VCaP (cell line): ENCODE results near the gene AMOT.

ENCODE experiments used
- H3K27ac ChIP-seq: fragments of 450-650 bp; 2 replicates; pipeline ENCODE4 v1.5.1; 2017
- CTCF ChIP-seq: fragments of 450-650 bp; conservative IDR thresholded peaks from 2 replicates; pipeline ENCODE4 v1.5.1; 2017; ENCODE audit warnings: mild to moderate bottlenecking, moderate library complexity

The AMOT gene, protein sequence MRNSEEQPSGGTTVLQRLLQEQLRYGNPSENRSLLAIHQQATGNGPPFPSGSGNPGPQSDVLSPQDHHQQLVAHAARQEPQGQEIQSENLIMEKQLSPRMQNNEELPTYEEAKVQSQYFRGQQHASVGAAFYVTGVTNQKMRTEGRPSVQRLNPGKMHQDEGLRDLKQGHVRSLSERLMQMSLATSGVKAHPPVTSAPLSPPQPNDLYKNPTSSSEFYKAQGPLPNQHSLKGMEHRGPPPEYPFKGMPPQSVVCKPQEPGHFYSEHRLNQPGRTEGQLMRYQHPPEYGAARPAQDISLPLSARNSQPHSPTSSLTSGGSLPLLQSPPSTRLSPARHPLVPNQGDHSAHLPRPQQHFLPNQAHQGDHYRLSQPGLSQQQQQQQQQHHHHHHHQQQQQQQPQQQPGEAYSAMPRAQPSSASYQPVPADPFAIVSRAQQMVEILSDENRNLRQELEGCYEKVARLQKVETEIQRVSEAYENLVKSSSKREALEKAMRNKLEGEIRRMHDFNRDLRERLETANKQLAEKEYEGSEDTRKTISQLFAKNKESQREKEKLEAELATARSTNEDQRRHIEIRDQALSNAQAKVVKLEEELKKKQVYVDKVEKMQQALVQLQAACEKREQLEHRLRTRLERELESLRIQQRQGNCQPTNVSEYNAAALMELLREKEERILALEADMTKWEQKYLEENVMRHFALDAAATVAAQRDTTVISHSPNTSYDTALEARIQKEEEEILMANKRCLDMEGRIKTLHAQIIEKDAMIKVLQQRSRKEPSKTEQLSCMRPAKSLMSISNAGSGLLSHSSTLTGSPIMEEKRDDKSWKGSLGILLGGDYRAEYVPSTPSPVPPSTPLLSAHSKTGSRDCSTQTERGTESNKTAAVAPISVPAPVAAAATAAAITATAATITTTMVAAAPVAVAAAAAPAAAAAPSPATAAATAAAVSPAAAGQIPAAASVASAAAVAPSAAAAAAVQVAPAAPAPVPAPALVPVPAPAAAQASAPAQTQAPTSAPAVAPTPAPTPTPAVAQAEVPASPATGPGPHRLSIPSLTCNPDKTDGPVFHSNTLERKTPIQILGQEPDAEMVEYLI

GRCh38 chrX:112840382-112841113, at the start of gene AMOT:
Gene AMOT, minus strand, starts transcription at chrX:112840831. Its CDS starts 17,705 bp downstream, at chrX:112823126.
- TF ChIP-seq CTCF, result no peak
- H3K27ac ChIP-seq, result peak within 1 kb of the TSS; percentile 20

DNA sequence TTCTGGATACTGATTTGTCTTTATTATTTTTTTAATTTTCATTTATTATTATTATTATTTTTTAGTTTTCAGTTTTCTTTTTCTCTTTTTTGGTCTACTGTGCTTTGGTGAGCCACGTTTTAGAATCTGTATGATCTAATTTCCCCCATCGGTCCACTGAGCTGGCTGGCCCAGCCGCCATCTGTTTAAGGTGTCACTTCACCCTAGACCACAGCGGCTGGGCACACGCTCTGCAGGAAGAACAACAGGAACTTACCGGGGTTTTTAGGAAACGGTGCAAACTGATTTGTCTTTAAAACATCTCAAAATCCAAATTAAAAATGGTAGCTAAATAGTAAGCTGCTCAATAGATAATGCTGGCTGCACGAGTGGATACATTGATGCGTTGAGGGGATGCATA, 48.8 kb upstream of the AMOT start:
- no peak overlapping the region for H3K27ac ChIP-seq
- no peak for TF ChIP-seq CTCF

- H3K27ac ChIP-seq, result no peak overlapping the region
- no peak for TF ChIP-seq CTCF
Observed at GRCh38 chrX:112888916-112889315, 48.3 kb upstream of the AMOT start.

DNA sequence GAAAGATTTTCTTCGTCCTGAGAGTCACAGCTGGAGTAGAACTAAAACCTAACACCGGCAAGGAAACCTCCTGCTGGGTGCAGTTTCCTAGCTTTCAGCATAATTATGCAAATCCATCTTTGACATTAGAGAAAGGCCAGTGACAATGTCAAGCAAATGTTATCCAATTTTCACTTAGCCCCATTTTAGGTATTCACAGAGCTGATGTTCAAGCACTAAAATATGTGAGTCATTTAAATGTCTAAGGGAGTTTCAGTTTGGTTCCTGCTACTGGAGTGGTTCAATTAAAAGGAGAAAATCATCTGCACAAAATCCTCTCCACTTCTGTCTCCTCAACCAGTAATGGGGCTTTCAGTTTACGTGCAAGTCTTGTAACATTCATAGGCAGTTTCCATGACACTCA, 37.1 kb upstream of the AMOT start:
- no peak for TF ChIP-seq CTCF
- no peak overlapping the region for H3K27ac ChIP-seq

DNA sequence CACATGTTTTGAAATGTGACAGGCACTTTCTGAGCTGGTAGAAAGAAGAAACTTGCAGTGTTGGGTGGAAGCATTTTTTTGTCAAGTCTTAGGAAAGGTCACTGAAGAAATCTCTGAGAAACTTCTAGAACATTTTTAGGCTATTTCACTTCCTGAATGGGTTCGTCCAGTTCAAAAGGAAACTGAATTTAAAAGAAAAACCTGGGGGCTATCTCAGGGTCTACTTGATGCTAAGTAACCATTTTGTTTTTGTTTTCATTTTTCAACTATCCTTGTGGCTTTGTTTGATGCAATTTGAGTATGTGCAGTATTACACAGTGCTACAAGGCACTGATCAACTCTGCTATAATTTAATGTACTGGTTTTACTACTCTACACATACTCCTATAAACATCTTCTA, 34.0 kb upstream of the AMOT start:
- TF ChIP-seq CTCF, result no peak
- H3K27ac ChIP-seq, result no peak overlapping the region

DNA sequence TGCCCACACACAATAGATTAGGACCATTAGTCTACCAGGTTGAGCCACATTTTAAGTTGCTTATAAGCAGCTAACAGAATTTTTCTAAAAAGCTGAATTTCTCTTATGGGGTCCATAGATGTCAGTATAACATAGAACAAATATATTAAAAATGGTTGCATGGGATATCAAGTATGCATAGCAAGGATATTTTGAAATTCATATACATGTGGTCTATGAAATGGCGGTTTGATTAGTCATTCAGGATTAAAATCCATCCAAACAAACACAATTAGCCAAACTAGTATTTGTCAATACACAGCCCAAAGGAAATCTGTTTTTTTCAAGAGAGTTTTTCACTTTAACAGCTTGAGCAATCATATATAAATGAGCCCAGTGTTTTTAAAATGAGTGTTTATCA, 33.5 kb upstream of the AMOT start:
- no peak for TF ChIP-seq CTCF
- H3K27ac ChIP-seq, result no peak overlapping the region
